Measurements from ENCODE around the gene CDH4. TPM values are rescaled to one million over a fixed set of nuclear protein-coding genes. Genes with fewer than 3 reads are reported as not detected.

The CDH4 gene
- total RNA-seq, 1 donor from 2014 or later: 0.05 TPM

- DNase-seq (no peak), ATAC-seq (ENCODE audit: poor library complexity) (peak; percentile 71)
- intact Hi-C loops (cut with DNase I): no loop called here
Observed at GRCh38 chr20:61722146-61722678, 470.2 kb downstream of the CDH4 start.

- ATAC-seq (ENCODE audit: poor library complexity): no peak
- intact Hi-C loops (cut with DNase I): no loop called here
- no peak for DNase-seq
Observed at GRCh38 chr20:61723529-61724257, 471.6 kb downstream of the CDH4 start.

- ATAC-seq (ENCODE audit: poor library complexity): no peak
- intact Hi-C loops (cut with DNase I): no loop called here
- DNase-seq: no peak
Observed at GRCh38 chr20:61724376-61724775, 472.3 kb downstream of the CDH4 start.

GRCh38 chr20:61725145-61725544 is 473.1 kb downstream of the CDH4 start:
- ATAC-seq (ENCODE audit: poor library complexity) (no peak), DNase-seq (peak; percentile 8)
- intact Hi-C loops (cut with DNase I): no loop called here

- ATAC-seq (ENCODE audit: poor library complexity) (no peak), DNase-seq (peak; percentile 17)
- intact Hi-C loops (cut with DNase I): no loop called here
Observed at GRCh38 chr20:61725966-61726365, 473.9 kb downstream of the CDH4 start.

- peak; percentile 2 for DNase-seq
- intact Hi-C loops (cut with DNase I): no loop called here
- ATAC-seq (ENCODE audit: poor library complexity): no peak
Observed at GRCh38 chr20:61726979-61727378, 474.9 kb downstream of the CDH4 start.

- ATAC-seq (ENCODE audit: poor library complexity) (no peak), DNase-seq (peak; percentile 3)
- intact Hi-C loops (cut with DNase I): no loop called here
Observed at GRCh38 chr20:61727761-61728160, 475.7 kb downstream of the CDH4 start.

- ATAC-seq (ENCODE audit: poor library complexity) (no peak), DNase-seq (no peak)
- intact Hi-C loops (cut with DNase I): no loop called here
Observed at GRCh38 chr20:61728326-61728725, 476.3 kb downstream of the CDH4 start.

- ATAC-seq (ENCODE audit: poor library complexity) (no peak), DNase-seq (no peak)
- intact Hi-C loops (cut with DNase I): no loop called here
Observed at GRCh38 chr20:61728786-61729770, 477.0 kb downstream of the CDH4 start.

GRCh38 chr20:61730631-61731362 is 478.7 kb downstream of the CDH4 start:
- no peak for ATAC-seq (ENCODE audit: poor library complexity)
- intact Hi-C loops (cut with DNase I): no loop called here

GRCh38 chr20:61731363-61732181 is 479.5 kb downstream of the CDH4 start:
- DNase-seq (peak; percentile 11), ATAC-seq (ENCODE audit: poor library complexity) (no peak)
- intact Hi-C loops (cut with DNase I): no loop called here

More at GRCh38 chr20:61730631-61731362, 478.7 kb downstream of the CDH4 start:
- DNase-seq: no peak

GRCh38 chr20:61732511-61733210 is 480.6 kb downstream of the CDH4 start:
- intact Hi-C loops (cut with DNase I): no loop called here
- DNase-seq (no peak), ATAC-seq (ENCODE audit: poor library complexity) (no peak)

GRCh38 chr20:61733216-61733615 is 481.2 kb downstream of the CDH4 start:
- intact Hi-C loops (cut with DNase I): no loop called here
- DNase-seq (no peak), ATAC-seq (ENCODE audit: poor library complexity) (no peak)

GRCh38 chr20:61733891-61734732 is 482.1 kb downstream of the CDH4 start:
- no peak for DNase-seq
- intact Hi-C loops (cut with DNase I): no loop called here
- no peak for ATAC-seq (ENCODE audit: poor library complexity)

- intact Hi-C loops (cut with DNase I): no loop called here
- no peak for DNase-seq
- ATAC-seq (ENCODE audit: poor library complexity): no peak
Observed at GRCh38 chr20:61734733-61735502, 482.9 kb downstream of the CDH4 start.

GRCh38 chr20:61735503-61735785 is 483.4 kb downstream of the CDH4 start:
- ATAC-seq (ENCODE audit: poor library complexity) (no peak), DNase-seq (no peak)
- intact Hi-C loops (cut with DNase I): no loop called here
